HEK293T (cell line): ENCODE measurements around the gene RNASEH1.

Experiments
- BHLHE40 ChIP-seq: fragments of 450-650 bp; IDR thresholded peaks from 2 replicates; pipeline ENCODE4 v1.6.1; 2016; ENCODE audit warnings: mild to moderate bottlenecking, moderate library complexity, borderline replicate concordance
- ELF4 ChIP-seq: fragments of 450-650 bp; IDR thresholded peaks from 2 replicates; pipeline ENCODE4 v1.6.1; 2017; ENCODE audit warnings: antibody characterized with exemption
- FOXA1 ChIP-seq: fragments of 450-650 bp; IDR thresholded peaks from 2 replicates; pipeline ENCODE4 v1.6.1; 2016; ENCODE audit warnings: mild to moderate bottlenecking
- FOXK2 ChIP-seq: fragments of 450-650 bp; IDR thresholded peaks from 2 replicates; pipeline ENCODE4 v1.6.1; 2016; ENCODE audit warnings: mild to moderate bottlenecking
- FOXM1 ChIP-seq: fragments of 450-650 bp; IDR thresholded peaks from 2 replicates; pipeline ENCODE4 v1.6.1; 2017; ENCODE audit warnings: mild to moderate bottlenecking, borderline replicate concordance
- HDGF ChIP-seq: fragments of 450-650 bp; IDR thresholded peaks from 2 replicates; pipeline ENCODE4 v1.6.1; 2017; ENCODE audit warnings: antibody characterized with exemption, borderline replicate concordance
- L3MBTL2 ChIP-seq: fragments of 450-650 bp; conservative IDR thresholded peaks from 2 replicates; pipeline ENCODE4 v1.6.1; 2016; ENCODE audit warnings: mild to moderate bottlenecking
- PKNOX1 ChIP-seq: fragments of 450-650 bp; IDR thresholded peaks from 2 replicates; pipeline ENCODE4 v1.6.1; 2016
- SP1 ChIP-seq: fragments of 450-650 bp; IDR thresholded peaks from 2 replicates; pipeline ENCODE4 v1.6.1; 2017
- SUZ12 ChIP-seq: fragments of 450-650 bp; IDR thresholded peaks from 2 replicates; pipeline ENCODE4 v1.6.1; 2016; ENCODE audit warnings: mild to moderate bottlenecking
- TARDBP ChIP-seq: fragments of 450-650 bp; IDR thresholded peaks from 2 replicates; pipeline ENCODE4 v1.6.1; 2016
- ZNF384 ChIP-seq: fragments of 450-650 bp; IDR thresholded peaks from 2 replicates; pipeline ENCODE4 v1.6.1; 2016

GRCh38 chr2:3527886-3528785, 30.0 kb downstream of the RNASEH1 start:
- no peak for TF ChIP-seq SUZ12
- no peak for TF ChIP-seq FOXA1
- TF ChIP-seq ZNF384: no peak
- TF ChIP-seq BHLHE40: no peak
- no peak for TF ChIP-seq L3MBTL2
- no peak for TF ChIP-seq SP1
- no peak for TF ChIP-seq ELF4
- TF ChIP-seq FOXM1: no peak
- TF ChIP-seq FOXK2: no peak
- no peak for TF ChIP-seq PKNOX1
- no peak for TF ChIP-seq TARDBP
- no peak for TF ChIP-seq HDGF
